Epithelial cell of esophagus (primary cell): Measurements from ENCODE around the gene CCDC40.

ENCODE experiments used
- DNase-seq: peaks from one replicate; pipeline ENCODE4 v3.0.0; 2010; ENCODE audit warnings: low read depth
- H3K4me3 ChIP-seq: 2 replicates; pipeline ENCODE4 v1.5.1; 2011; ENCODE audit warnings: mild to moderate bottlenecking, low read length, control low read depth
- TF ChIP-seq, protein P1 (sequence below): IDR thresholded peaks from 2 replicates; pipeline ENCODE4 v1.5.1; 2011; ENCODE audit warnings: low read depth, mild to moderate bottlenecking, low read length, control low read depth, inconsistent platforms; ENCODE audit not compliant: insufficient read depth; ENCODE audit errors: missing control alignments

The CCDC40 gene

GRCh38 chr17:80106176-80106575, 69.7 kb downstream of the CCDC40 start:
- DNase-seq = no peak
- H3K4me3 ChIP-seq = no peak overlapping the region
- TF ChIP-seq, protein P1, sequence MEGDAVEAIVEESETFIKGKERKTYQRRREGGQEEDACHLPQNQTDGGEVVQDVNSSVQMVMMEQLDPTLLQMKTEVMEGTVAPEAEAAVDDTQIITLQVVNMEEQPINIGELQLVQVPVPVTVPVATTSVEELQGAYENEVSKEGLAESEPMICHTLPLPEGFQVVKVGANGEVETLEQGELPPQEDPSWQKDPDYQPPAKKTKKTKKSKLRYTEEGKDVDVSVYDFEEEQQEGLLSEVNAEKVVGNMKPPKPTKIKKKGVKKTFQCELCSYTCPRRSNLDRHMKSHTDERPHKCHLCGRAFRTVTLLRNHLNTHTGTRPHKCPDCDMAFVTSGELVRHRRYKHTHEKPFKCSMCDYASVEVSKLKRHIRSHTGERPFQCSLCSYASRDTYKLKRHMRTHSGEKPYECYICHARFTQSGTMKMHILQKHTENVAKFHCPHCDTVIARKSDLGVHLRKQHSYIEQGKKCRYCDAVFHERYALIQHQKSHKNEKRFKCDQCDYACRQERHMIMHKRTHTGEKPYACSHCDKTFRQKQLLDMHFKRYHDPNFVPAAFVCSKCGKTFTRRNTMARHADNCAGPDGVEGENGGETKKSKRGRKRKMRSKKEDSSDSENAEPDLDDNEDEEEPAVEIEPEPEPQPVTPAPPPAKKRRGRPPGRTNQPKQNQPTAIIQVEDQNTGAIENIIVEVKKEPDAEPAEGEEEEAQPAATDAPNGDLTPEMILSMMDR = no peak

- H3K4me3 ChIP-seq = no peak overlapping the region
- DNase-seq = no peak
- TF ChIP-seq, protein P1 = no peak
These were observed 70.3 kb downstream of the CCDC40 start for GRCh38 chr17:80106751-80107150.

DNA sequence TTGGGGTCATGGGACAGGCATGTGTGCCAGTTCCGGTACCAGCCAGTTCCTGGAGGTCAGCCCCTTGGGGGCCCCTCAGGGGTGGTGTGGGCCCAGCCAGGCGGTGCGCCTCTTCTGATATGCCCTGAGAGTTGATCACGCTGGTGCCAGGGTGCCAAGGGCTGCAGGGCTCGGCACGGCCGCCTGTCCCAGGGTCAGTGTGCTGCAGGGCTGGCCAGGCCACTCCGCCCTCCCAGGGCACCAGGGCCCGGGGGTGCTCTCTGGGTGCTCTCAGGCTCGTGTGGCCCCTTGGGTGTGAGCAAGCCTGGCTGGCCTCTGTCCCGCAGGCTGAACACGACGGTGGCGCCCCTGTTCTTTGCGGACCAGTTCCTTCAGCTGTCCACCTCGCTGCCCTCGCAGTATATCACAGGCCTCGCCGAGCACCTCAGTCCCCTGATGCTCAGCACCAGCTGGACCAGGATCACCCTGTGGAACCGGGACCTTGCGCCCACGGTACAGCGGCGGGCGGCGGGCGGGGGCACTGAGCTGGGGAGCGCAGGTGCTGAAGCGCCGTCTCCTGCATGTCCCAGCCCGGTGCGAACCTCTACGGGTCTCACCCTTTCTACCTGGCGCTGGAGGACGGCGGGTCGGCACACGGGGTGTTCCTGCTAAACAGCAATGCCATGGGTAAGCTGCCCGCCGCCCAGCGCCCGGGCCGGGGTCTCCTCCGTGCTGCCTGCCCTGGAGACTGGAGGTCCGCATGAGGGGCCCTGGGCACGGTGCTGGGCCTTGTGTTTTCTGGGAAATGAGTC, 71.0 kb downstream of the CCDC40 start:
- H3K4me3 ChIP-seq = no peak overlapping the region
- no peak for DNase-seq
- TF ChIP-seq, protein P1 = no peak

DNA sequence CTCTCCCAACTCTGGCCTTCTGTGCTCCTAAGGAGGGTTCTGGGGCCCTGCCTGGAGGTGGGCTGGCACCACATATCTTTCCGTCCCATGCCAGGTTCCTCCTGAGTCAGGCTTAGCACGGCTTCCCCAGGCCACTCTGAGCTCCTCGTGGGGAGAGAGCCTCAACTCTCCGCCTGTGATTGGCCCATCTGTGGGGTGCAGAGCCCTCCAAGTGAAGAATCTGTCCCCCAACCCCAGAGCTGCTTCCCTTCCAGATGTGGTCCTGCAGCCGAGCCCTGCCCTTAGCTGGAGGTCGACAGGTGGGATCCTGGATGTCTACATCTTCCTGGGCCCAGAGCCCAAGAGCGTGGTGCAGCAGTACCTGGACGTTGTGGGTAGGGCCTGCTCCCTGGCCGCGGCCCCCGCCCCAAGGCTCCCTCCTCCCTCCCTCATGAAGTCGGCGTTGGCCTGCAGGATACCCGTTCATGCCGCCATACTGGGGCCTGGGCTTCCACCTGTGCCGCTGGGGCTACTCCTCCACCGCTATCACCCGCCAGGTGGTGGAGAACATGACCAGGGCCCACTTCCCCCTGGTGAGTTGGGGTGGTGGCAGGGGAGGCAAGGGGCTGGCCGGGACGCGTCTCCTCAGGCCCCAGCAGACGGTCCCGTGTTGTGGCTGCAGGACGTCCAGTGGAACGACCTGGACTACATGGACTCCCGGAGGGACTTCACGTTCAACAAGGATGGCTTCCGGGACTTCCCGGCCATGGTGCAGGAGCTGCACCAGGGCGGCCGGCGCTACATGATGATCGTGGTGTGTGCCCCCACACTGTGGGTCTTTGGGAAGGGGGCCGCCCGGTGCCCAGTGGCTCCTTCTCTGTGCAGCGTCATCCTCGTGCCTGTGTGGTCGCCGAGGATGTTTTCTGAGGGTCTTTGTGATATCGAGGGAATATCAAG, 71.9 kb downstream of the CCDC40 start:
- no peak overlapping the region for H3K4me3 ChIP-seq
- no peak for DNase-seq
- TF ChIP-seq, protein P1 = no peak

GRCh38 chr17:80109066-80109660, 72.7 kb downstream of the CCDC40 start:
- TF ChIP-seq, protein P1 = no peak
- H3K4me3 ChIP-seq = no peak overlapping the region
- DNase-seq = no peak

DNA sequence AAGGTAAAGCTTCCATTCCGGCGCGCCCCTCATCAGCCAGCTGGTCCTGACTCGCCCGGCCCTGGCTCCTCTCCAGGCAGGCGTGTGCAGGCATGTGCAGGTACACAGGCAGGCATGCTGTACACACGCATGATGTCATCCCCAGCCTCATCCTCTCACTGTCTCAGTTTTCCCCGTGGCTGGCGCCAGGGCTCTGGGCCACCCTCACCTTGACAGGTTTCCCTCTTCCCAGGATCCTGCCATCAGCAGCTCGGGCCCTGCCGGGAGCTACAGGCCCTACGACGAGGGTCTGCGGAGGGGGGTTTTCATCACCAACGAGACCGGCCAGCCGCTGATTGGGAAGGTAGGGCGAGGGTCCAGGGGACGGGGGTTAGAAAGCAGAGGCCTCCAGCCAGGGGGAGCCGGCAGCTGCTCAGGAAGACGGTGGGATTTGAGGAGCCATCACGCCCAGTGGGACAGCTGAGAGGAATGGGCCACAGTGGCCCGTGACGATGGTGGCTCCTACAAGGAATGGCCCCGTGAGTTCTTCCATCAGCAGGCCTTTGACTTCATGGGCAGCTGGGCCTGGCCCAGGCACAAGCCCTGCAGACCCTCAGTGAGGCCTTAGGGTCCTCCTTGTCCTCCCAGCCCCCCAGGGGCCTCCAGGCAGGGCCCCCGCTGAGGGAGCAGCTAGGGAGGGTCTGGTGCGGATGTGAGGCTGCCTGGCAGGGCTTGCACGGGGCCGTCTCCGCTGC, 73.4 kb downstream of the CCDC40 start:
- TF ChIP-seq, protein P1 = no peak
- DNase-seq = peak; percentile 97
- no peak overlapping the region for H3K4me3 ChIP-seq
